Endothelial cell of umbilical vein (primary cell): ENCODE data around the gene SEMA7A. TPM values are rescaled to one million over a fixed set of nuclear protein-coding genes. Genes with fewer than 3 reads are reported as not detected.

ENCODE experiments used
- BruUV-seq: library from RNA; stranded (reverse); fragments of 400-500 nt; replicated peaks from 2 replicates; lab custom pipeline; 2021; lab: Mats Ljungman, UMichigan
- CTCF ChIA-PET: fragments of 300-600, 350-600 bp; sonication (Branson Sonifier 250); formaldehyde crosslinking; loops from one replicate; lab custom pipeline; 2021; ENCODE audit warnings: antibody characterized with exemption, inconsistent platforms; lab: Charles Lee
- POLR2A ChIA-PET: fragments of 300-600, 350-600 bp; sonication (Branson Sonifier 250); formaldehyde crosslinking; loops from one replicate; lab custom pipeline; 2021; ENCODE audit warnings: antibody characterized with exemption, inconsistent platforms; lab: Charles Lee
- DNase-seq: peaks from one replicate; pipeline ENCODE4 v3.0.0-alpha.2; 2011; ENCODE audit warnings: low read depth, low spot score
- FAIRE-seq: peaks from 2 replicates; lab custom pipeline; 2011; peaks lifted over from hg19 to GRCh38; lab: Jason Lieb, UNC
- H2AFZ ChIP-seq: 2 replicates; pipeline ENCODE4 v1.6.0; 2012; ENCODE audit warnings: low read depth, low read length, control low read depth, inconsistent platforms
- H3K27ac ChIP-seq: 2 replicates; pipeline ENCODE4 v1.5.1; 2011; ENCODE audit warnings: low read depth, mild to moderate bottlenecking, control low read depth, low read length, moderate library complexity; ENCODE audit not compliant: insufficient read depth
- H3K27me3 ChIP-seq, 2 experiments: 2 replicates each; pipeline versions ENCODE4 v1.6.0 to v1.6.1; 2011; ENCODE audit warnings: low read length in 2 of 2, mixed read lengths in 1 of 2; ENCODE audit not compliant: control insufficient read depth in 2 of 2, insufficient read depth in 2 of 2
- H3K36me3 ChIP-seq, 2 experiments: 2 replicates in 1 of 2; 3 replicates in 1 of 2; pipeline ENCODE4 v1.5.1; 2011; ENCODE audit warnings: low read length in 2 of 2, mild to moderate bottlenecking in 1 of 2, moderate library complexity in 1 of 2; ENCODE audit not compliant: control insufficient read depth in 2 of 2, insufficient read depth in 2 of 2; ENCODE audit errors: extremely low read depth in 1 of 2
- H3K4me1 ChIP-seq: 3 replicates; pipeline ENCODE4 v1.5.1; 2011; ENCODE audit warnings: mild to moderate bottlenecking, low read length; ENCODE audit not compliant: control insufficient read depth, insufficient read depth; ENCODE audit errors: extremely low read depth
- H3K4me2 ChIP-seq: 2 replicates; pipeline ENCODE4 v1.6.1; 2011; ENCODE audit warnings: low read length, control low read depth, mixed read lengths; ENCODE audit not compliant: insufficient read depth
- H3K4me3 ChIP-seq, 3 experiments: fragments of 200-600 bp in 1 of 3; sonication (generic), shearing (Covaris generic) in 1 of 3; replicated peaks in 1 of 3; 2 replicates each; pipeline ENCODE4 v1.5.1; 2011 to 2016; ENCODE audit warnings: control low read depth in 3 of 3, low read length in 3 of 3, mild to moderate bottlenecking in 2 of 3, inconsistent platforms in 1 of 3, low read depth in 1 of 3, moderate library complexity in 1 of 3; ENCODE audit not compliant: insufficient read depth in 1 of 3
- H3K79me2 ChIP-seq: 2 replicates; pipeline ENCODE4 v1.6.0; 2012; ENCODE audit warnings: low read length, inconsistent platforms; ENCODE audit not compliant: control insufficient read depth, insufficient read depth
- H3K9ac ChIP-seq: replicated peaks from 2 replicates; pipeline ENCODE3; 2011; ENCODE audit warnings: low read length, control low read depth; ENCODE audit not compliant: insufficient read depth; ENCODE audit errors: extremely low read depth
- H3K9me1 ChIP-seq: replicated peaks from 3 replicates; pipeline ENCODE4 v1.6.0; 2011; ENCODE audit warnings: mild to moderate bottlenecking, low read length; ENCODE audit not compliant: control insufficient read depth, insufficient read depth; ENCODE audit errors: extremely low read depth
- H3K9me3 ChIP-seq: replicated peaks from 2 replicates; pipeline ENCODE4 v1.5.1; 2012; ENCODE audit warnings: low read length, inconsistent platforms; ENCODE audit not compliant: control insufficient read depth, insufficient read depth
- H4K20me1 ChIP-seq: replicated peaks from 2 replicates; pipeline ENCODE3; 2011; ENCODE audit warnings: mild to moderate bottlenecking, low read length; ENCODE audit not compliant: control insufficient read depth, insufficient read depth; ENCODE audit errors: extremely low read depth
- EZH2 ChIP-seq: IDR thresholded peaks from 2 replicates; pipeline ENCODE4 v1.6.1; 2012; ENCODE audit warnings: borderline replicate concordance, low read depth, mild to moderate bottlenecking, moderate library complexity, low read length, inconsistent platforms; ENCODE audit not compliant: severe bottlenecking
- FOS ChIP-seq: IDR thresholded peaks from 2 replicates; pipeline ENCODE4 v1.6.1; 2011; ENCODE audit warnings: mild to moderate bottlenecking, low read length, moderate library complexity, borderline replicate concordance; ENCODE audit not compliant: insufficient read depth
- GATA2 ChIP-seq: IDR thresholded peaks from 2 replicates; pipeline ENCODE4 v1.7.0; 2011; ENCODE audit warnings: low read depth, mild to moderate bottlenecking, moderate library complexity, mixed read lengths, low read length; ENCODE audit not compliant: insufficient read length, insufficient read depth
- JUN ChIP-seq: IDR thresholded peaks from 2 replicates; pipeline ENCODE4 v1.6.1; 2011; ENCODE audit warnings: borderline replicate concordance, low read depth; ENCODE audit not compliant: insufficient read length, insufficient read depth
- MYC ChIP-seq: IDR thresholded peaks from one replicate; pipeline ENCODE4 v1.6.1; 2011; ENCODE audit warnings: mild to moderate bottlenecking, low read depth, low read length
- POLR2A ChIP-seq: IDR thresholded peaks from 2 replicates; pipeline ENCODE4 v1.6.1; 2012; ENCODE audit warnings: low read depth, mild to moderate bottlenecking, control low read depth, low read length
- POLR2AphosphoS5 ChIP-seq: IDR thresholded peaks from 2 replicates; pipeline ENCODE4 v1.6.1; 2012; ENCODE audit warnings: low read depth, mild to moderate bottlenecking, control low read depth, low read length, moderate library complexity; ENCODE audit not compliant: insufficient read depth
- dilution Hi-C: fragments of 300-500 bp; cut with MboI; formaldehyde crosslinking; loops from one replicate; pipeline ENCODE4 v1.15.0; 2019; ENCODE audit warnings: low sequenced_read_pairs; ENCODE audit not compliant: extremely low pct_ligation_motif_present
- intact Hi-C: fragments of 100-400 bp; cut with micrococcal nuclease; formaldehyde crosslinking; loops from one replicate; pipeline ENCODE4 v1.10.0; 2022
- polyA plus RNA-seq, 4 experiments: library from polyadenylated mRNA; depleted of rRNA in 3 of 4; stranded (reverse) in 3 of 4; unstranded in 1 of 4; fragments of >200 nt; gene quantifications; 2 replicates each; pipeline versions ENCODE4 v1.2.1 to v1.2.3, GENCODE V29; 2011 to 2012; ENCODE audit warnings: missing spikeins in 1 of 4
- total RNA-seq: library from RNA; stranded (reverse); gene quantifications from 2 replicates; pipeline ENCODE4 v1.2.3, GENCODE V29; 2021
- TF ChIP-seq, protein P1 (sequence below), 2 donors: IDR thresholded peaks; 1 replicate in 1 of 2; 2 replicates in 1 of 2; pipeline ENCODE4 v1.5.1; 2011; ENCODE audit warnings: low read length in 2 of 2, mild to moderate bottlenecking in 2 of 2, moderate library complexity in 2 of 2, control low read depth in 1 of 2, inconsistent platforms in 1 of 2, low read depth in 1 of 2; ENCODE audit not compliant: insufficient read depth in 1 of 2; ENCODE audit errors: extremely low read depth in 1 of 2
- TF ChIP-seq, protein P2 (sequence below): IDR thresholded peaks from 2 replicates; pipeline ENCODE4 v1.6.1; 2011; ENCODE audit not compliant: insufficient read depth, insufficient read length

Gene SEMA7A
- total and polyA plus RNA-seq, 2 donors (not counting 3 experiments of a cell fraction or from before 2014, with no cell fraction given), result 1.7 to 2.0 TPM

DNA sequence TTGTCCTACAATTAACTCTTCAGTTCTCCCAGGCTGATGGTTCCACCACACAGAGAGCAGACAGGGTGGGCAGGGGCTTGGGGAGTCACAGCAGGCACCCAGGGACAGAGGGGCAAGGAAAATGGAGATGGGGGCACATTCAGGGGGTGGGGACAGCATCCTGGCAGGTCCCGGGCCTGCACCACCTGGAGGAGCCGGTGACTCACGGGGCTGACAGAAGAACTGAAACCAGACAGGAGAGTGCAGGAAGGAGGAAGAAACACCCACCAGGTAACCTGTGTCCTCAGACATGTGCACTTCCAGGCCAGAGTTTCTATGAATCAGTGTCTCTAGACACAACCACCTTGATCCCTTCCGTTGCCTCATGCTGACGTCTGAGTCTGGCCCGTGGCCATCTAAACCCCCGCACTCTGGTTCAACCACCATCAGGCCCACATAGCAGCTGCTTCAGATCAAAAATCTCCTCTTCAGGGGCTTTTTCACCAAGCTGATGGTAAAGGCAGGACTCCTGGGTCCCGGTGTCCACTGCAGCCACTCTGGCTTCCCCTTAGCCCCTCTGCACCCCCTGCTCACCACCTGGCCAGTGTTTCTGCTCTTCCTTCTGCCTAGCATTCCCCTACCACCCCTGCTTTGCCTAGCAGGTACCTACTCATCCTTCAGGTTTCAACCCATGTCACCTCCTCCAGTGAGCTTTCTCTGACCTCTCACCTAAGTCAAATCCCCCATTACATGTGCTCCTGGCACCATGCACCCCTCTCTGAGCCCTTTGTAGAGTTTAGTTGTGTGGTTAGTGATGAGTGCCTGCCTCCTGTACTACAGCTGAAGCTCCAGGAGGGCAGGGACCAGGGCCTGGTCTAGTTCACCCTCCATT lies 49.8 kb downstream of the SEMA7A start:
- Histone ChIP-seq H3K27me3 (no peaks in the 10 kb centered on the region), H3K4me1 (peaks cover 28% of the 10 kb centered on the region), H4K20me1 (no peaks in the 10 kb centered on the region), H2AFZ (no peak overlapping the region), H3K79me2 (no peaks in the 10 kb centered on the region), H3K27ac (no peak overlapping the region), H3K9me1 (no peaks in the 10 kb centered on the region), H3K4me2 (no peak overlapping the region), H3K36me3 (no peaks in the 10 kb centered on the region), H3K9me3 (no peaks in the 10 kb centered on the region), H3K4me3 (no peak overlapping the region), H3K9ac (no peak overlapping the region)
- FAIRE-seq, result no peak
- intact Hi-C loops, result loop anchor here (2.0 kb wide), 1 partner anchor 19 kb away; no protein-coding TSS in a partner anchor
- CTCF ChIA-PET, result interaction anchor here (0.9 to 13.9 kb wide), 12 partner anchors 10 to 385 kb away, joined by 3 to 313 read pairs (median 6); partner anchors contain the start of genes SEMA7A and UBL7
- no peak for TF ChIP-seq POLR2A
- TF ChIP-seq GATA2, result no peak
- TF ChIP-seq, protein P1, sequence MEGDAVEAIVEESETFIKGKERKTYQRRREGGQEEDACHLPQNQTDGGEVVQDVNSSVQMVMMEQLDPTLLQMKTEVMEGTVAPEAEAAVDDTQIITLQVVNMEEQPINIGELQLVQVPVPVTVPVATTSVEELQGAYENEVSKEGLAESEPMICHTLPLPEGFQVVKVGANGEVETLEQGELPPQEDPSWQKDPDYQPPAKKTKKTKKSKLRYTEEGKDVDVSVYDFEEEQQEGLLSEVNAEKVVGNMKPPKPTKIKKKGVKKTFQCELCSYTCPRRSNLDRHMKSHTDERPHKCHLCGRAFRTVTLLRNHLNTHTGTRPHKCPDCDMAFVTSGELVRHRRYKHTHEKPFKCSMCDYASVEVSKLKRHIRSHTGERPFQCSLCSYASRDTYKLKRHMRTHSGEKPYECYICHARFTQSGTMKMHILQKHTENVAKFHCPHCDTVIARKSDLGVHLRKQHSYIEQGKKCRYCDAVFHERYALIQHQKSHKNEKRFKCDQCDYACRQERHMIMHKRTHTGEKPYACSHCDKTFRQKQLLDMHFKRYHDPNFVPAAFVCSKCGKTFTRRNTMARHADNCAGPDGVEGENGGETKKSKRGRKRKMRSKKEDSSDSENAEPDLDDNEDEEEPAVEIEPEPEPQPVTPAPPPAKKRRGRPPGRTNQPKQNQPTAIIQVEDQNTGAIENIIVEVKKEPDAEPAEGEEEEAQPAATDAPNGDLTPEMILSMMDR (IDR thresholded peaks at IDR 0.05; ENCODE audit: extremely low read depth in 1 of 2, insufficient read depth in 1 of 2, low read depth in 1 of 2, low read length in 2 of 2), result no peak
- TF ChIP-seq POLR2AphosphoS5, result no peak
- no peak for TF ChIP-seq FOS
- TF ChIP-seq EZH2, result no peak
- TF ChIP-seq MYC, result no peak
- no peak for TF ChIP-seq JUN
- TF ChIP-seq, protein P2, sequence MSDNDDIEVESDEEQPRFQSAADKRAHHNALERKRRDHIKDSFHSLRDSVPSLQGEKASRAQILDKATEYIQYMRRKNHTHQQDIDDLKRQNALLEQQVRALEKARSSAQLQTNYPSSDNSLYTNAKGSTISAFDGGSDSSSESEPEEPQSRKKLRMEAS, result no peak
- POLR2A ChIA-PET, result no interaction called here
- DNase-seq, result no peak
- dilution Hi-C loops, result no loop called here
- no TSS peak for BruUV-seq
